ENCODE results near the gene CAMKMT. TPM values are rescaled to one million over a fixed set of nuclear protein-coding genes. Genes with fewer than 3 reads are reported as not detected.

CAMKMT gene
- total and polyA plus RNA-seq, 9 of the 15 experiments (the other 6 are each of a cell fraction or from before 2014, with no cell fraction given), result 1.6 to 15.3 (median 7.4) TPM

DNA sequence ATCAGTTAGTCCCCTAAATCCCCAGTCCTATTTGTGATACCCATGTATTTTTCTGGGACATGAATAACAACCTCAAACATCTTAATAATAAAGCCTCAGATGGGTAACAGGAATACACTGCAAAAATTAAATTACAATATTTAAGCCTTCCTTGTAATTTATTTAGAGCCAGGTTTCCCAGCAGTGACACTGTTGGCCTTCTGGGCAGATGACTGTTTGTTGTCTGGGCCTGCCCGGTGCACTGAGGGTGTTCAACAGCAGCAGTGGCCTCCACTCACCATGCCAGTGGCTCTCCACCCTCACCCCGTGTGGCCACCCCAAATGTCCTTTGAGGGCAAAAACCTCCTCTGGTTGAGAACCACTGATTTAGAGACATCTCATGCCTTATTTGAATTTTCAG is 309.5 kb downstream of the CAMKMT start:
- H3K4me1 ChIP-seq (replicated peaks in 1 of 2; ENCODE audit: control insufficient read depth in 2 of 2, insufficient read depth in 2 of 2, low read length in 2 of 2), result no peaks in the 10 kb centered on the region
- intact Hi-C loops (cut with micrococcal nuclease), result no loop called here
- ATAC-seq (no peak), DNase-seq (ENCODE audit: extremely low read depth in 1 of 4, low spot score in 3 of 4) (no peak), FAIRE-seq (no peak)
- no peak for TF ChIP-seq RBFOX2 (IDR thresholded peaks at IDR 0.05; ENCODE audit: low read depth, low read length)
- no peak for TF ChIP-seq L3MBTL2 (IDR thresholded peaks at IDR 0.05)
- TF ChIP-seq RBM22 (IDR thresholded peaks at IDR 0.05; ENCODE audit: low read depth, low read length, poor library complexity, severe bottlenecking), result no peak
- TF ChIP-seq, protein P1, sequence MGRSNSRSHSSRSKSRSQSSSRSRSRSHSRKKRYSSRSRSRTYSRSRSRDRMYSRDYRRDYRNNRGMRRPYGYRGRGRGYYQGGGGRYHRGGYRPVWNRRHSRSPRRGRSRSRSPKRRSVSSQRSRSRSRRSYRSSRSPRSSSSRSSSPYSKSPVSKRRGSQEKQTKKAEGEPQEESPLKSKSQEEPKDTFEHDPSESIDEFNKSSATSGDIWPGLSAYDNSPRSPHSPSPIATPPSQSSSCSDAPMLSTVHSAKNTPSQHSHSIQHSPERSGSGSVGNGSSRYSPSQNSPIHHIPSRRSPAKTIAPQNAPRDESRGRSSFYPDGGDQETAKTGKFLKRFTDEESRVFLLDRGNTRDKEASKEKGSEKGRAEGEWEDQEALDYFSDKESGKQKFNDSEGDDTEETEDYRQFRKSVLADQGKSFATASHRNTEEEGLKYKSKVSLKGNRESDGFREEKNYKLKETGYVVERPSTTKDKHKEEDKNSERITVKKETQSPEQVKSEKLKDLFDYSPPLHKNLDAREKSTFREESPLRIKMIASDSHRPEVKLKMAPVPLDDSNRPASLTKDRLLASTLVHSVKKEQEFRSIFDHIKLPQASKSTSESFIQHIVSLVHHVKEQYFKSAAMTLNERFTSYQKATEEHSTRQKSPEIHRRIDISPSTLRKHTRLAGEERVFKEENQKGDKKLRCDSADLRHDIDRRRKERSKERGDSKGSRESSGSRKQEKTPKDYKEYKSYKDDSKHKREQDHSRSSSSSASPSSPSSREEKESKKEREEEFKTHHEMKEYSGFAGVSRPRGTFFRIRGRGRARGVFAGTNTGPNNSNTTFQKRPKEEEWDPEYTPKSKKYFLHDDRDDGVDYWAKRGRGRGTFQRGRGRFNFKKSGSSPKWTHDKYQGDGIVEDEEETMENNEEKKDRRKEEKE (IDR thresholded peaks at IDR 0.05; ENCODE audit: borderline replicate concordance in 1 of 2, control insufficient read depth in 1 of 2, low read depth in 2 of 2, low read length in 1 of 2), result no peak
- TF ChIP-seq SMAD3 (CRISPR knock-in tag; conservative IDR thresholded peaks at IDR 0.05), result no peak
- no peak for TF ChIP-seq FOXM1 (IDR thresholded peaks at IDR 0.05; ENCODE audit: low read depth)
- no peak for TF ChIP-seq FOXM1 (CRISPR knock-in tag; IDR thresholded peaks at IDR 0.05; ENCODE audit: low read depth)
- TF ChIP-seq ZNF830 (CRISPR knock-in tag; IDR thresholded peaks at IDR 0.05), result no peak
- no peak for TF ChIP-seq FIP1L1 (IDR thresholded peaks at IDR 0.05; ENCODE audit: low read depth, low read length, poor library complexity, severe bottlenecking)
- TF ChIP-seq CBX8 (IDR thresholded peaks at IDR 0.05; ENCODE audit: borderline replicate concordance, extremely low read depth, low read depth, low read length, poor library complexity, severe bottlenecking), result no peak
- no peaks in the 10 kb centered on the region for H4K20me1 ChIP-seq (replicated peaks; ENCODE audit: control insufficient read depth, insufficient read depth, low read length)
- H3K79me2 ChIP-seq (ENCODE audit: control insufficient read depth, insufficient read depth, low read length), result no peaks in the 10 kb centered on the region
- BruUV-seq (replicated peaks), result no TSS peak
- no peak overlapping the region for H3K4me3 ChIP-seq
- H2AFZ ChIP-seq (ENCODE audit: low read depth, low read length), result no peak overlapping the region
- H3K9ac ChIP-seq (ENCODE audit: insufficient read depth in 1 of 2, low read depth in 2 of 2, low read length in 2 of 2), result no peak overlapping the region
- ChIA-PET POLR2A (interaction anchor here (0.6 kb wide), 1 partner anchor 18 kb away, joined by 4 read pairs; no protein-coding TSS in a partner anchor), CTCF (ENCODE audit: low intra/inter-chr PET ratio) (no interaction called here)
- in situ Hi-C loops (cut with MboI), result no loop called here
- no peaks in the 10 kb centered on the region for H3K36me3 ChIP-seq (ENCODE audit: control insufficient read depth, insufficient read depth, low read length)
- H3K4me2 ChIP-seq (ENCODE audit: insufficient read depth, low read length), result no peak overlapping the region
- H3K27ac ChIP-seq (ENCODE audit: extremely low read depth, low read depth, low read length), result no peak overlapping the region
- H3K9me1 ChIP-seq (ENCODE audit: control insufficient read depth, insufficient read depth, low read length), result no peaks in the 10 kb centered on the region
- WGBS (ENCODE audit: insufficient coverage, low coverage, missing lambda C conversion rate), result 0% methylated on average over 2 of the region's 2 CpGs
- H3K27me3 ChIP-seq (ENCODE audit: control insufficient read depth in 2 of 2, insufficient read depth in 2 of 2, low read length in 2 of 2), result peaks cover 0 to under 1% of the 10 kb centered on the region in 2 experiments; a peak in 3 of 5 replicates
- H3K9me3 ChIP-seq (replicated peaks; ENCODE audit: control insufficient read depth, insufficient read depth, low read depth, low read length), result no peaks in the 10 kb centered on the region
